ENCODE measurements around the gene TNRC6B.
"Not testable (repeated sequence)": the region's sequence is repeated elsewhere in the genome, so short reads cannot be mapped to it uniquely, and the experiment has no call there.

The TNRC6B gene

GRCh38 chr22:40348025-40348658 is 170.4 kb downstream of the TNRC6B start:
- peak; percentile 31 to 43 for DNase-seq (ENCODE audit: low read depth in 2 of 2)

- DNase-seq (ENCODE audit: low read depth in 2 of 2), result no peak
Observed at GRCh38 chr22:40352763-40353162, 175.0 kb downstream of the TNRC6B start.

- DNase-seq (ENCODE audit: low read depth in 2 of 2), result no peak
Observed at GRCh38 chr22:40361100-40361499, 183.4 kb downstream of the TNRC6B start.

GRCh38 chr22:40363059-40363458 is 185.3 kb downstream of the TNRC6B start:
- DNase-seq (ENCODE audit: low read depth in 2 of 2), result no peak

- DNase-seq (ENCODE audit: low read depth in 2 of 2), result no peak
Observed at GRCh38 chr22:40364431-40364830, 186.7 kb downstream of the TNRC6B start.

GRCh38 chr22:40366068-40366467 is 188.3 kb downstream of the TNRC6B start:
- no peak for DNase-seq (ENCODE audit: low read depth in 2 of 2)

GRCh38 chr22:40367342-40367741 is 189.6 kb downstream of the TNRC6B start:
- no peak for DNase-seq (ENCODE audit: low read depth in 2 of 2)

GRCh38 chr22:40368016-40368415 is 190.3 kb downstream of the TNRC6B start:
- DNase-seq (ENCODE audit: low read depth in 2 of 2), result no peak

- no peak for DNase-seq (ENCODE audit: low read depth in 2 of 2)
Observed at GRCh38 chr22:40368836-40369235, 191.1 kb downstream of the TNRC6B start.

- no peak for DNase-seq (ENCODE audit: low read depth in 2 of 2)
Observed at GRCh38 chr22:40374567-40374966, 196.8 kb downstream of the TNRC6B start.

GRCh38 chr22:40376149-40376548 is 198.4 kb downstream of the TNRC6B start:
- DNase-seq (ENCODE audit: low read depth in 2 of 2), result no peak

- DNase-seq (ENCODE audit: low read depth in 2 of 2), result no peak
Observed at GRCh38 chr22:40377931-40378330, 200.2 kb downstream of the TNRC6B start.

GRCh38 chr22:40378448-40378847 is 200.7 kb downstream of the TNRC6B start:
- not testable (repeated sequence) for DNase-seq (ENCODE audit: low read depth in 2 of 2)

GRCh38 chr22:40381461-40381860 is 203.7 kb downstream of the TNRC6B start:
- DNase-seq (ENCODE audit: low read depth in 2 of 2), result no peak

GRCh38 chr22:40383905-40384304 is 206.2 kb downstream of the TNRC6B start:
- no peak for DNase-seq (ENCODE audit: low read depth in 2 of 2)

GRCh38 chr22:40385036-40385782 is 207.5 kb downstream of the TNRC6B start:
- DNase-seq (ENCODE audit: low read depth in 2 of 2), result no peak

Measured in stimulated activated CD8-positive, alpha-beta memory T cell treated with anti-CD3 and anti-CD28 coated beads, Interleukin-2, amount 100 ng/mL, for 1 hour (primary cell).